Measurements from ENCODE around the gene TMEM161A. TPM values are rescaled to one million over a fixed set of nuclear protein-coding genes. Genes with fewer than 3 reads are reported as not detected.

Gene TMEM161A
- total RNA-seq, 2 experiments from 2014 or later, result 30.4 to 33.6 TPM

GRCh38 chr19:19074196-19074882 lies 63.9 kb downstream of the TMEM161A start:
- ChIA-PET POLR2A (no interaction called here), CTCF (interaction anchor here (1.0 kb wide), 1 partner anchor 11 kb away, joined by 4 read pairs; the partner anchor contains the start of gene SLC25A42)

GRCh38 chr19:19071897-19072296 lies 66.4 kb downstream of the TMEM161A start:
- POLR2A ChIA-PET, result interaction anchor here (0.7 kb wide), 1 partner anchor 10 kb away, joined by 5 read pairs; no protein-coding TSS in a partner anchor
- CTCF ChIA-PET, result no interaction called here

Other genes with a start within 250 kb of the TMEM161A start
- gene CERS1, start 242.3 kb downstream of the TMEM161A start, total RNA-seq, result under 1 TPM in 1 of 2 experiments, not detected in 1; 0.08 TPM
- 100 to 1,000 TPM; 164 to 184 TPM for gene COPE, start 219.1 kb downstream of the TMEM161A start, total RNA-seq
- 10 to 100 TPM; 82.1 to 91.0 TPM for gene DDX49, start 218.8 kb downstream of the TMEM161A start, total RNA-seq
- 1 to 10 TPM; 1.0 to 1.3 TPM for gene HOMER3, start 197.3 kb downstream of the TMEM161A start, total RNA-seq
- 10 to 100 TPM; 76.6 to 80.7 TPM for gene SUGP2, start 105.0 kb downstream of the TMEM161A start, total RNA-seq
- 10 to 100 TPM; 57.7 to 61.8 TPM for gene ARMC6, start 104.9 kb downstream of the TMEM161A start, total RNA-seq
- 10 to 100 TPM; 12.2 to 12.7 TPM for gene SLC25A42, start 74.5 kb downstream of the TMEM161A start, total RNA-seq
- 1 to 10 TPM in 1 of 2 experiments, under 1 TPM in 1; 0.80 to 2.7 TPM for gene MEF2B, start 31.8 kb upstream of the TMEM161A start, total RNA-seq
- 10 to 100 TPM; 31.9 to 34.6 TPM for gene BORCS8, start 53.7 kb upstream of the TMEM161A start, total RNA-seq
- gene RFXANK, start 53.8 kb upstream of the TMEM161A start, total RNA-seq, result 100 to 1,000 TPM; 102 to 106 TPM
- gene NR2C2AP, start 64.9 kb upstream of the TMEM161A start, total RNA-seq, result 10 to 100 TPM; 57.0 to 57.3 TPM
- gene NCAN, start 73.5 kb upstream of the TMEM161A start, total RNA-seq, result not detected
- gene TM6SF2, start 134.8 kb upstream of the TMEM161A start, total RNA-seq, result not detected
- 10 to 100 TPM; 54.6 to 61.0 TPM for gene SUGP1, start 182.0 kb upstream of the TMEM161A start, total RNA-seq
- 10 to 100 TPM; 43.1 to 47.4 TPM for gene MAU2, start 182.4 kb upstream of the TMEM161A start, total RNA-seq